GM12864 (cell line): ENCODE results near the gene EHD3.

ENCODE experiments used
- DNase-seq: peaks from one replicate; pipeline ENCODE4 v3.0.0-alpha.2; 2011; ENCODE audit warnings: low read depth
- H3K4me3 ChIP-seq: 2 replicates; pipeline ENCODE4 v1.5.1; 2011; ENCODE audit warnings: mild to moderate bottlenecking, low read depth, low read length, control low read depth
- CTCF ChIP-seq: IDR thresholded peaks from 2 replicates; pipeline ENCODE4 v1.5.1; 2011; ENCODE audit warnings: low read depth, mild to moderate bottlenecking, moderate library complexity, low read length, control low read depth, inconsistent platforms; ENCODE audit errors: missing control alignments

EHD3 gene

GRCh38 chr2:31208240-31208639 is 25.7 kb upstream of the EHD3 start:
- no peak for DNase-seq
- no peak overlapping the region for H3K4me3 ChIP-seq
- no peak for TF ChIP-seq CTCF

- TF ChIP-seq CTCF: no peak
- no peak overlapping the region for H3K4me3 ChIP-seq
- no peak for DNase-seq
Observed at GRCh38 chr2:31212659-31213600, 21.0 kb upstream of the EHD3 start.

- no peak for TF ChIP-seq CTCF
- DNase-seq: no peak
- H3K4me3 ChIP-seq: no peak overlapping the region
Observed at GRCh38 chr2:31213601-31214443, 20.1 kb upstream of the EHD3 start.

- no peak for DNase-seq
- no peak for TF ChIP-seq CTCF
- no peak overlapping the region for H3K4me3 ChIP-seq
Observed at GRCh38 chr2:31214444-31214915, 19.5 kb upstream of the EHD3 start.

- H3K4me3 ChIP-seq: no peak overlapping the region
- no peak for DNase-seq
- TF ChIP-seq CTCF: no peak
Observed at GRCh38 chr2:31216734-31217133, 17.2 kb upstream of the EHD3 start.

- H3K4me3 ChIP-seq: no peak within 1 kb of the TSS
- DNase-seq: no peak
- no peak for TF ChIP-seq CTCF
Observed at GRCh38 chr2:31217465-31218200, 16.3 kb upstream of the EHD3 start, which contains the start of gene CAPN14. TSS of gene CAPN14 (minus strand) at chr2:31217515. CDS start at chr2:31205447, 12,068 bp downstream.
